ENCODE results near the gene MBOAT2.

- TF ChIP-seq, protein P1, sequence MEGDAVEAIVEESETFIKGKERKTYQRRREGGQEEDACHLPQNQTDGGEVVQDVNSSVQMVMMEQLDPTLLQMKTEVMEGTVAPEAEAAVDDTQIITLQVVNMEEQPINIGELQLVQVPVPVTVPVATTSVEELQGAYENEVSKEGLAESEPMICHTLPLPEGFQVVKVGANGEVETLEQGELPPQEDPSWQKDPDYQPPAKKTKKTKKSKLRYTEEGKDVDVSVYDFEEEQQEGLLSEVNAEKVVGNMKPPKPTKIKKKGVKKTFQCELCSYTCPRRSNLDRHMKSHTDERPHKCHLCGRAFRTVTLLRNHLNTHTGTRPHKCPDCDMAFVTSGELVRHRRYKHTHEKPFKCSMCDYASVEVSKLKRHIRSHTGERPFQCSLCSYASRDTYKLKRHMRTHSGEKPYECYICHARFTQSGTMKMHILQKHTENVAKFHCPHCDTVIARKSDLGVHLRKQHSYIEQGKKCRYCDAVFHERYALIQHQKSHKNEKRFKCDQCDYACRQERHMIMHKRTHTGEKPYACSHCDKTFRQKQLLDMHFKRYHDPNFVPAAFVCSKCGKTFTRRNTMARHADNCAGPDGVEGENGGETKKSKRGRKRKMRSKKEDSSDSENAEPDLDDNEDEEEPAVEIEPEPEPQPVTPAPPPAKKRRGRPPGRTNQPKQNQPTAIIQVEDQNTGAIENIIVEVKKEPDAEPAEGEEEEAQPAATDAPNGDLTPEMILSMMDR (IDR thresholded peaks at IDR 0.05 in 2 of 3, conservative IDR thresholded peaks at IDR 0.05 in 1 of 3; ENCODE audit: borderline replicate concordance in 1 of 3, insufficient read depth in 1 of 3, low read depth in 2 of 3, low read length in 2 of 3) = no peak
- TF ChIP-seq RAD21 (IDR thresholded peaks at IDR 0.05; ENCODE audit: low read depth) = no peak
- no peak for TF ChIP-seq EZH2phosphoT487 (IDR thresholded peaks at IDR 0.05; ENCODE audit: borderline replicate concordance)
- TF ChIP-seq, protein P2, sequence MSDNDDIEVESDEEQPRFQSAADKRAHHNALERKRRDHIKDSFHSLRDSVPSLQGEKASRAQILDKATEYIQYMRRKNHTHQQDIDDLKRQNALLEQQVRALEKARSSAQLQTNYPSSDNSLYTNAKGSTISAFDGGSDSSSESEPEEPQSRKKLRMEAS (IDR thresholded peaks at IDR 0.05) = no peak
These were observed 21.1 kb upstream of the MBOAT2 start for GRCh38 chr2:9024575-9024974.

Data from HCT116 (cell line).